ENCODE data around the gene SIGLEC9. TPM values are rescaled to one million over a fixed set of nuclear protein-coding genes. Genes with fewer than 3 reads are reported as not detected.

SIGLEC9 gene
- total and polyA plus RNA-seq, 2 of the 8 experiments (the other 6 are each of a cell fraction or from before 2014, with no cell fraction given): not detected

GRCh38 chr19:51083181-51083580, 41.5 kb upstream of the SIGLEC9 start:
- Histone ChIP-seq H2BK12ac (ENCODE audit: low read depth, low read length) (no peak overlapping the region), H4K5ac (ENCODE audit: insufficient read length, low read depth, low read length) (no peak overlapping the region), H2AK5ac (ENCODE audit: low read depth, low read length) (no peak overlapping the region), H3K27ac (ENCODE audit: low read depth, low read length) (no peak overlapping the region), H2BK15ac (ENCODE audit: low read length) (no peak overlapping the region), H3K79me1 (ENCODE audit: low read depth, low read length) (no peaks in the 10 kb centered on the region), H3K9me3 (ENCODE audit: insufficient read depth in 2 of 2, low read depth in 1 of 2, low read length in 1 of 2) (no peaks in the 10 kb centered on the region), H3K27me3 (replicated peaks in 1 of 4; ENCODE audit: control insufficient read depth in 3 of 4, extremely low read depth in 1 of 4, insufficient read depth in 3 of 4, low read length in 3 of 4) (no peaks in the 10 kb centered on the region), H3K4me2 (ENCODE audit: insufficient read depth in 1 of 2, low read depth in 2 of 2, low read length in 2 of 2) (no peak overlapping the region), H3K4me1 (replicated peaks in 1 of 4; ENCODE audit: control insufficient read depth in 3 of 4, insufficient read depth in 4 of 4, low read length in 3 of 4) (peaks cover 0 to 4% (median 2%) of the 10 kb centered on the region in 4 experiments; a peak in 2 of 7 replicates), H3K36me3 (ENCODE audit: control insufficient read depth in 2 of 4, insufficient read depth in 4 of 4, low read length in 3 of 4) (no peaks in the 10 kb centered on the region), H3K18ac (ENCODE audit: extremely low read depth, low read length) (no peak overlapping the region), H2BK5ac (ENCODE audit: low read depth, low read length) (no peak overlapping the region), H2AFZ (ENCODE audit: low read length) (no peak overlapping the region), H3K79me2 (ENCODE audit: control insufficient read depth in 1 of 2, insufficient read depth in 2 of 2, low read length in 2 of 2) (no peaks in the 10 kb centered on the region), H4K91ac (replicated peaks; ENCODE audit: insufficient read length, low read length) (no peak overlapping the region), H3K56ac (replicated peaks; ENCODE audit: insufficient read length, low read depth, low read length) (no peak overlapping the region), H4K8ac (ENCODE audit: extremely low read depth, insufficient read depth, low read length) (no peak overlapping the region), H3K14ac (ENCODE audit: insufficient read length) (no peak overlapping the region), H3K23me2 (ENCODE audit: low read depth, low read length) (no peaks in the 10 kb centered on the region), H4K20me1 (replicated peaks in 1 of 2; ENCODE audit: control insufficient read depth in 1 of 2, insufficient read depth in 2 of 2, low read length in 2 of 2) (no peaks in the 10 kb centered on the region), H3K4ac (replicated peaks; ENCODE audit: insufficient read length, low read depth, low read length) (no peak overlapping the region), H3K4me3 (ENCODE audit: extremely low read depth in 1 of 4, insufficient read depth in 2 of 4, low read depth in 3 of 4, low read length in 4 of 4) (no peak overlapping the region), H2BK20ac (ENCODE audit: low read length) (no peak overlapping the region), H2BK120ac (replicated peaks; ENCODE audit: low read depth, low read length) (no peak overlapping the region), H3K23ac (ENCODE audit: insufficient read length) (no peak overlapping the region), H3K9ac (replicated peaks in 1 of 4; ENCODE audit: extremely low read depth in 1 of 4, low read depth in 3 of 4, low read length in 3 of 4) (no peak overlapping the region)
- CTCF ChIA-PET (ENCODE audit: partially characterized antibody): no interaction called here
- 94% methylated on average over 2 of the region's 4 CpGs; no CpG with 5 or more reads in 1 of the 2 experiments for WGBS, 2 experiments (ENCODE audit: extremely low coverage in 1 of 2, insufficient coverage in 1 of 2, insufficient read length in 1 of 2, insufficient replicate concordance in 2 of 2, low coverage in 1 of 2, low lambda C conversion rate in 2 of 2, missing lambda C conversion rate in 1 of 2)
- DNase-seq (ENCODE audit: low read depth in 1 of 2, low spot score in 2 of 2) (no peak), FAIRE-seq (no peak)
- POLR2A ChIA-PET (ENCODE audit: partially characterized antibody): no interaction called here
- TF ChIP-seq SIRT6 (IDR thresholded peaks at IDR 0.05; ENCODE audit: low read length) (no peak), RBBP5 (IDR thresholded peaks at IDR 0.05; ENCODE audit: borderline replicate concordance, low read depth, low read length) (no peak), SP4 (IDR thresholded peaks at IDR 0.05; ENCODE audit: low read length) (no peak), POLR2A (IDR thresholded peaks at IDR 0.05; ENCODE audit: control extremely low read depth in 1 of 2, low read depth in 2 of 2, low read length in 2 of 2) (no peak), PHF8 (conservative IDR thresholded peaks at IDR 0.05; ENCODE audit: low read depth, low read length) (no peak), TAF7 (optimal IDR thresholded peaks at IDR 0.05; ENCODE audit: borderline replicate concordance, low read depth, low read length) (no peak), JUND (IDR thresholded peaks at IDR 0.05; ENCODE audit: low read length) (no peak), CTCF (IDR thresholded peaks at IDR 0.05; ENCODE audit: control extremely low read depth in 1 of 3, insufficient read depth in 1 of 3, low read depth in 1 of 3, low read length in 3 of 3) (no peak), SAP30 (IDR thresholded peaks at IDR 0.05; ENCODE audit: insufficient read depth, insufficient replicate concordance, low read length) (no peak), SRF (IDR thresholded peaks at IDR 0.05; ENCODE audit: low read depth, low read length) (no peak), TEAD4 (IDR thresholded peaks at IDR 0.05; ENCODE audit: low read depth, low read length) (no peak), E2F6 (IDR thresholded peaks at IDR 0.05) (no peak)

All from H1 (cell line).